A549 (cell line): ENCODE measurements around the gene MYH13.

ENCODE experiments used
- EP300 ChIP-seq, 2 experiments: fragments of >200 bp; sonication (Bioruptor Twin); formaldehyde crosslinking; IDR thresholded peaks; 2 replicates in 1 of 2; 3 replicates in 1 of 2; pipeline ENCODE4 v1.6.1; 2016 to 2017
- HMGXB4 ChIP-seq: fragments of 250-450 bp; sonication (Bioruptor Pico); IDR thresholded peaks from 2 replicates; pipeline ENCODE4 v1.5.0; 2021; ENCODE audit warnings: mild to moderate bottlenecking, moderate library complexity, borderline replicate concordance
- JUN ChIP-seq, 2 experiments: fragments of >200 bp; sonication (Bioruptor Twin); formaldehyde crosslinking; IDR thresholded peaks; 2 replicates in 1 of 2; 3 replicates in 1 of 2; pipeline ENCODE4 v1.6.1; 2016 to 2017
- MYC ChIP-seq: IDR thresholded peaks from 2 replicates; pipeline ENCODE4 v1.6.1; 2012; ENCODE audit warnings: mild to moderate bottlenecking, inconsistent platforms, low read length, improper control_type of control experiment, borderline replicate concordance
- NFE2L2 ChIP-seq: fragments of 150-350 bp; conservative IDR thresholded peaks from 2 replicates; pipeline ENCODE4 v1.6.1; 2014; ENCODE audit warnings: low read length
- POLR2A ChIP-seq: IDR thresholded peaks from 2 replicates; pipeline ENCODE4 v1.6.1; 2012; ENCODE audit warnings: mild to moderate bottlenecking, low read length
- RAD21 ChIP-seq, 2 experiments: fragments of >200 bp in 1 of 2; sonication (Bioruptor Twin) in 1 of 2; formaldehyde crosslinking in 1 of 2; IDR thresholded peaks in 1 of 2; conservative IDR thresholded peaks in 1 of 2; 2 replicates in 1 of 2; 3 replicates in 1 of 2; pipeline ENCODE4 v1.6.1; 2012 to 2018; ENCODE audit warnings: inconsistent platforms in 1 of 2
- RARB ChIP-seq: fragments of 250-450 bp; sonication (Bioruptor Pico); IDR thresholded peaks from 2 replicates; pipeline ENCODE4 v1.8.0; 2021; ENCODE audit warnings: mild to moderate bottlenecking, moderate library complexity
- ZFP36 ChIP-seq: fragments of 450-650 bp; IDR thresholded peaks from 2 replicates; pipeline ENCODE4 v1.6.1; 2014; ENCODE audit warnings: borderline replicate concordance; ENCODE audit not compliant: partially characterized antibody
- TF ChIP-seq, protein P1 (sequence below): fragments of >200 bp; sonication (Bioruptor Twin); formaldehyde crosslinking; IDR thresholded peaks from 3 replicates; pipeline ENCODE4 v1.5.1; 2016
- TF ChIP-seq, protein P2 (sequence below): fragments of 150-350 bp; IDR thresholded peaks from 2 replicates; pipeline ENCODE4 v1.6.1; 2014; ENCODE audit warnings: low read depth, mild to moderate bottlenecking, low read length

DNA sequence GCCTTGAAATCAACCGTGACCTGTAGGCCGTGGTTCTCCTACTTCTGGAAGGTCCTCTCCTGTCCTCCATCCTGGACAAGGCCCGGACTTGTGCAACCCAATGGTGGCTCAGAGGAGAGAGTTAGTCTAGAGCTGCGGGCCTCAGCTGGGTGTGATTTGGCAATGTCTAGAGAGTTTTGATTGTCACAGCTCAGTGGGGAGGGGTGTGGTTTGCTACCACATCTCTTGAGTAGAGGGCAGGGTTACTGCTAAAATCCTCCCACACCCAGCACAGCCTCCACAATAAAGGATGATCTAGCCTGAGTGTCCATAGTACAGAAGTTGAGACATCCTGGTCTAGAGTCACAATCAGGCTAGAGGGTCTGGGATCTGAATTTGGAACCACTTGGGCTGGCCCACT lies 40.3 kb downstream of the MYH13 start:
- no peak for TF ChIP-seq MYC
- no peak for TF ChIP-seq JUN (IDR thresholded peaks at IDR 0.05)
- TF ChIP-seq, protein P1, sequence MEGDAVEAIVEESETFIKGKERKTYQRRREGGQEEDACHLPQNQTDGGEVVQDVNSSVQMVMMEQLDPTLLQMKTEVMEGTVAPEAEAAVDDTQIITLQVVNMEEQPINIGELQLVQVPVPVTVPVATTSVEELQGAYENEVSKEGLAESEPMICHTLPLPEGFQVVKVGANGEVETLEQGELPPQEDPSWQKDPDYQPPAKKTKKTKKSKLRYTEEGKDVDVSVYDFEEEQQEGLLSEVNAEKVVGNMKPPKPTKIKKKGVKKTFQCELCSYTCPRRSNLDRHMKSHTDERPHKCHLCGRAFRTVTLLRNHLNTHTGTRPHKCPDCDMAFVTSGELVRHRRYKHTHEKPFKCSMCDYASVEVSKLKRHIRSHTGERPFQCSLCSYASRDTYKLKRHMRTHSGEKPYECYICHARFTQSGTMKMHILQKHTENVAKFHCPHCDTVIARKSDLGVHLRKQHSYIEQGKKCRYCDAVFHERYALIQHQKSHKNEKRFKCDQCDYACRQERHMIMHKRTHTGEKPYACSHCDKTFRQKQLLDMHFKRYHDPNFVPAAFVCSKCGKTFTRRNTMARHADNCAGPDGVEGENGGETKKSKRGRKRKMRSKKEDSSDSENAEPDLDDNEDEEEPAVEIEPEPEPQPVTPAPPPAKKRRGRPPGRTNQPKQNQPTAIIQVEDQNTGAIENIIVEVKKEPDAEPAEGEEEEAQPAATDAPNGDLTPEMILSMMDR, result no peak
- no peak for TF ChIP-seq NFE2L2
- TF ChIP-seq ZFP36, result no peak
- TF ChIP-seq, protein P2, sequence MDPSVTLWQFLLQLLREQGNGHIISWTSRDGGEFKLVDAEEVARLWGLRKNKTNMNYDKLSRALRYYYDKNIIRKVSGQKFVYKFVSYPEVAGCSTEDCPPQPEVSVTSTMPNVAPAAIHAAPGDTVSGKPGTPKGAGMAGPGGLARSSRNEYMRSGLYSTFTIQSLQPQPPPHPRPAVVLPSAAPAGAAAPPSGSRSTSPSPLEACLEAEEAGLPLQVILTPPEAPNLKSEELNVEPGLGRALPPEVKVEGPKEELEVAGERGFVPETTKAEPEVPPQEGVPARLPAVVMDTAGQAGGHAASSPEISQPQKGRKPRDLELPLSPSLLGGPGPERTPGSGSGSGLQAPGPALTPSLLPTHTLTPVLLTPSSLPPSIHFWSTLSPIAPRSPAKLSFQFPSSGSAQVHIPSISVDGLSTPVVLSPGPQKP, result no peak
- TF ChIP-seq EP300 (IDR thresholded peaks at IDR 0.05), result no peak
- no peak for TF ChIP-seq HMGXB4 (CRISPR knock-in tag)
- TF ChIP-seq POLR2A, result no peak
- TF ChIP-seq RAD21 (conservative IDR thresholded peaks at IDR 0.05 in 1 of 2, IDR thresholded peaks at IDR 0.05 in 1 of 2), result no peak
- no peak for TF ChIP-seq RARB (CRISPR knock-in tag)
